HG03066 (cell line): ENCODE results near the gene FAM43B.
A peak's percentile ranks its signal among the peaks of the same experiment; 100 is the strongest.
"Not testable (repeated sequence)": the region's sequence is repeated elsewhere in the genome, so short reads cannot be mapped to it uniquely, and the experiment has no call there.

Source experiments
- ATAC-seq: cut with Tn5 transposase; IDR thresholded peaks from one replicate; pipeline ENCODE4 v1.9.1; 2021; ENCODE audit warnings: low read depth; ENCODE audit not compliant: unreplicated experiment

FAM43B gene

GRCh38 chr1:20551945-20552727 lies at the start of gene FAM43B:
FAM43B (plus strand) TSS chr1:20552573; CDS start chr1:20552974, 401 bp downstream.
- ATAC-seq: no peak

- no peak for ATAC-seq
Measured at GRCh38 chr1:20505488-20505887, 46.9 kb upstream of the FAM43B start.

GRCh38 chr1:20507248-20507563 lies 45.2 kb upstream of the FAM43B start:
- ATAC-seq: no peak

- ATAC-seq: peak; percentile 96
Measured at GRCh38 chr1:20507564-20508410, 44.6 kb upstream of the FAM43B start, which contains the start of gene MUL1. MUL1 (minus strand) TSS chr1:20508151; CDS start chr1:20508024, 127 bp downstream.

- no peak for ATAC-seq
Measured at GRCh38 chr1:20508411-20508771, 44.0 kb upstream of the FAM43B start.

- no peak for ATAC-seq
Measured at GRCh38 chr1:20511518-20512428, 40.6 kb upstream of the FAM43B start.

- ATAC-seq: not testable (repeated sequence)
Measured at GRCh38 chr1:20519609-20520262, 32.6 kb upstream of the FAM43B start.

- ATAC-seq: no peak
Measured at GRCh38 chr1:20521960-20522861, 30.2 kb upstream of the FAM43B start.

- ATAC-seq: no peak
Measured at GRCh38 chr1:20526267-20526666, 26.1 kb upstream of the FAM43B start.

GRCh38 chr1:20528221-20528620 lies 24.2 kb upstream of the FAM43B start:
- no peak for ATAC-seq

GRCh38 chr1:20530306-20530705 lies 22.1 kb upstream of the FAM43B start:
- ATAC-seq: no peak

GRCh38 chr1:20530901-20531300 lies 21.5 kb upstream of the FAM43B start:
- no peak for ATAC-seq

GRCh38 chr1:20533635-20534034 lies 18.7 kb upstream of the FAM43B start:
- no peak for ATAC-seq

GRCh38 chr1:20534659-20535417 lies 17.5 kb upstream of the FAM43B start:
- no peak for ATAC-seq

GRCh38 chr1:20538227-20538626 lies 14.1 kb upstream of the FAM43B start:
- ATAC-seq: no peak

GRCh38 chr1:20538760-20539551 lies 13.4 kb upstream of the FAM43B start:
- ATAC-seq: no peak

GRCh38 chr1:20540281-20540680 lies 12.1 kb upstream of the FAM43B start:
- ATAC-seq: no peak

- ATAC-seq: no peak
Measured at GRCh38 chr1:20546637-20547036, 5.7 kb upstream of the FAM43B start.
